Esophagus squamous epithelium (tissue), 4 donors: Measurements from ENCODE around the gene NUDCD3.

Source experiments
- CTCF ChIP-seq, 6 experiments: fragments of 450-650 bp in 4 of 6; fragments of 200-600 bp in 2 of 6; sonication (generic) in 2 of 6; IDR thresholded peaks; one replicate each; pipeline ENCODE4 v1.5.1; 2016 to 2019; ENCODE audit warnings: antibody characterized with exemption in 6 of 6, mild to moderate bottlenecking in 4 of 6, moderate library complexity in 4 of 6
- POLR2A ChIP-seq, 4 donors: fragments of 450-650 bp; IDR thresholded peaks; one replicate each; pipeline ENCODE4 v1.6.1; 2017; ENCODE audit warnings: antibody characterized with exemption in 4 of 4, mild to moderate bottlenecking in 4 of 4, moderate library complexity in 3 of 4

- TF ChIP-seq CTCF (IDR thresholded peaks at IDR 0.05) (no peak), POLR2A (IDR thresholded peaks at IDR 0.05) (no peak)
Observed at GRCh38 chr7:44488955-44489354, 1.5 kb downstream of the NUDCD3 start.
